Peyer's patch (tissue), 4 donors: Measurements from ENCODE around the gene TMEM271.

Experiments used
- CTCF ChIP-seq, 6 experiments: fragments of 450-650 bp in 4 of 6; fragments of 200-600 bp in 2 of 6; sonication (generic) in 1 of 6; IDR thresholded peaks; one replicate each; pipeline ENCODE4 v1.5.1; 2017 to 2019; ENCODE audit warnings: antibody characterized with exemption in 6 of 6, mild to moderate bottlenecking in 3 of 6, moderate library complexity in 1 of 6
- POLR2A ChIP-seq, 2 donors: fragments of 450-650 bp; IDR thresholded peaks; one replicate each; pipeline ENCODE4 v1.5.1; 2017; ENCODE audit warnings: antibody characterized with exemption in 2 of 2, mild to moderate bottlenecking in 2 of 2, moderate library complexity in 2 of 2

GRCh38 chr4:620201-620600 lies 44.1 kb upstream of the TMEM271 start:
- no peak for TF ChIP-seq CTCF (IDR thresholded peaks at IDR 0.05)
- TF ChIP-seq POLR2A (IDR thresholded peaks at IDR 0.05) = no peak
